ENCODE data around the gene TAS2R40.

The TAS2R40 gene

DNA sequence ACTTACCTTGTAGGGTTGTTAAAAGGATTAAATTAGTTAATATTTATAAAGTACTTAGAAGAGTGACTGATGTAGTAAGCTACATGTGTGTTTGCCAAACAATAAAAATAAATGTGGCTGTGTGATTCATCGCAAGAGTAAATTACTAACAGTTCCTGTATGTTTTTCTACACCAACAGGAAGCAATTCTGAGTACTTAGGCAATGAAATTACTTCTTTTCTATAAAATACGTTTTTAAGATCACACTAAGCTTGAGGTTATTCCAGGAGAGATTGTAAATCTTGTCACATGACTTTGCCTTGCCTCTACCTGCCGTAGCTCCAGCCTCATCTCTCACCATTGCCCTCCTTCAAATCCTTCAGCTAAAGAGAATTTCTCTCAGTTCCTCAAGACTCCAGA, 23.3 kb downstream of the TAS2R40 start:
- TF ChIP-seq, protein P1, sequence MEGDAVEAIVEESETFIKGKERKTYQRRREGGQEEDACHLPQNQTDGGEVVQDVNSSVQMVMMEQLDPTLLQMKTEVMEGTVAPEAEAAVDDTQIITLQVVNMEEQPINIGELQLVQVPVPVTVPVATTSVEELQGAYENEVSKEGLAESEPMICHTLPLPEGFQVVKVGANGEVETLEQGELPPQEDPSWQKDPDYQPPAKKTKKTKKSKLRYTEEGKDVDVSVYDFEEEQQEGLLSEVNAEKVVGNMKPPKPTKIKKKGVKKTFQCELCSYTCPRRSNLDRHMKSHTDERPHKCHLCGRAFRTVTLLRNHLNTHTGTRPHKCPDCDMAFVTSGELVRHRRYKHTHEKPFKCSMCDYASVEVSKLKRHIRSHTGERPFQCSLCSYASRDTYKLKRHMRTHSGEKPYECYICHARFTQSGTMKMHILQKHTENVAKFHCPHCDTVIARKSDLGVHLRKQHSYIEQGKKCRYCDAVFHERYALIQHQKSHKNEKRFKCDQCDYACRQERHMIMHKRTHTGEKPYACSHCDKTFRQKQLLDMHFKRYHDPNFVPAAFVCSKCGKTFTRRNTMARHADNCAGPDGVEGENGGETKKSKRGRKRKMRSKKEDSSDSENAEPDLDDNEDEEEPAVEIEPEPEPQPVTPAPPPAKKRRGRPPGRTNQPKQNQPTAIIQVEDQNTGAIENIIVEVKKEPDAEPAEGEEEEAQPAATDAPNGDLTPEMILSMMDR (IDR thresholded peaks at IDR 0.05; ENCODE audit: low read depth, low read length) = no peak
- no peak for DNase-seq
- Histone ChIP-seq H3K27me3 (ENCODE audit: insufficient read depth, low read depth, severe bottlenecking) (no peaks in the 10 kb centered on the region), H3K9me3 (ENCODE audit: severe bottlenecking) (peaks cover 4% of the 10 kb centered on the region), H3K4me3 (ENCODE audit: low read depth, low read length) (no peak overlapping the region), H3K27ac (no peak overlapping the region), H3K36me3 (no peaks in the 10 kb centered on the region)

DNA sequence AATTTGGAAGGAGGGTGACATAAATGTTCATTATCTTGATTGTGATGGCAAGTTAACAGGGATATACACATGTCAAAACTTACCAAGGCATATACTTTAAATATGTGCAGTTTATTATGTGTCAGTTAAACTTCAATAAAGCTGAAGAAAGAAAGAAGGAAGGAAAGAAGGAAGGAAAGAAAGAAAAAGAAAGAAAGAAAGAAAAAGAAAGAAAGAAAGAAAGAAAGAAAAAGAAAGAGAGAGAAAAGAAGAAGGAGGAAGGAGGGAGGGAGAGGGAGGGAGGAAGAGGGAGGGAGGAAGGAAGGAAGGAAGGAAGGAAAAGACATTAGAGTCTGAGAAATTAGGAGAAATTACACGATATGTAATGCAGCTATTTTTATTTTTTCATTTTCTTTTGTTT, 25.5 kb downstream of the TAS2R40 start:
- H3K9me3 ChIP-seq (ENCODE audit: severe bottlenecking) = peaks cover 4% of the 10 kb centered on the region
- no peak for DNase-seq
- no peaks in the 10 kb centered on the region for H3K27me3 ChIP-seq (ENCODE audit: insufficient read depth, low read depth, severe bottlenecking)
- H3K36me3 ChIP-seq = no peaks in the 10 kb centered on the region
- no peak overlapping the region for H3K27ac ChIP-seq
- TF ChIP-seq, protein P1 (IDR thresholded peaks at IDR 0.05; ENCODE audit: low read depth, low read length) = no peak
- H3K4me3 ChIP-seq (ENCODE audit: low read depth, low read length) = no peak overlapping the region

DNA sequence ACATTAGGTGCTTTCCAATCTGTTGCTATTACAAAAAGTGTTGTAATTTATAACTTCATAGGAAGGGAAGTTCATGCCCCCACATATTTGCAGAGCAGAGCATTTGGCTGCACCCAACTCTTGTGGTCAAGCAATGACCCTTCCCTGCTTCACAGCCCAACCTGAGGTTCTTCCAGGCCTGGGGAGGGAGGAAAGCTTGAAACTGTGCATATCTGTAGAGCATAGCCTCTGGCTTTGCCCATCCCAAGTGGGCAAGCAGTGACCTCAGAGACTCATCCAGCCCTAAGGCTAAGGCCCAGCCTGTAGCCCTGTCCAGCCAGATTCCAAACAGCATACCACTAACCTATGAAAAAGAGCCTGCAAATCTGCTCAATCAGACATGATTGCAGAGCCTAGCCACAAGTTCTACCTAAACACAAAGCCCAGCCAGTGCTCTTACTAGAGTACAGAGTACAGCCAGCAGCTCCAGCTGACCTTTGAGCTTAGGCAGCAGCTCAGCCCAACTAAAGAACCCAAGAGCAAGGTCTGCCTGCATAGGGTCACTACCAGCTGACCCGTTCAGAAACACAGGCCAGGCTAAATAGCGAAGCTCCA, 27.0 kb downstream of the TAS2R40 start:
- no peaks in the 10 kb centered on the region for H3K27me3 ChIP-seq (ENCODE audit: insufficient read depth, low read depth, severe bottlenecking)
- DNase-seq = no peak
- H3K4me3 ChIP-seq (ENCODE audit: low read depth, low read length) = no peak overlapping the region
- TF ChIP-seq, protein P1 (IDR thresholded peaks at IDR 0.05; ENCODE audit: low read depth, low read length) = no peak
- H3K27ac ChIP-seq = no peak overlapping the region
- no peaks in the 10 kb centered on the region for H3K36me3 ChIP-seq
- peaks cover 4% of the 10 kb centered on the region for H3K9me3 ChIP-seq (ENCODE audit: severe bottlenecking)

DNA sequence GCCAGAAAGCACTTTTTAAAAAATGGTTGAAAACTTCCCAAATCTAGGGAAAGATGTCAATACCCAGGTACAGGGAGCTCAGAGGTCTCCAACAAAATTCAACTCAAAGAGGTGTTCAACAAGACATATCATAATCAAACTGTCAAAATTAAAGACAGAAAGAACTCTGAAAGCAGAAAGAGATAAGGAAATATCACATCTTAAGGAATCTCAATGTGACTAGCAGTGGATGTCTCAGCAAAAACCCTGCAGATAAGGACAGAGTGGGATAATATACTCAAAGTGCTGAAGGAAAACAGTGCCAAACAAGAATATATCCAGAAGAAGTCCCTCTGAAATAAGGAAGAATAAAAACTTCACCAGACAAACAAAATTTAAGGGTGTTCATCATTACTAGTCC, 28.4 kb downstream of the TAS2R40 start:
- H3K36me3 ChIP-seq = no peaks in the 10 kb centered on the region
- no peak overlapping the region for H3K27ac ChIP-seq
- TF ChIP-seq, protein P1 (IDR thresholded peaks at IDR 0.05; ENCODE audit: low read depth, low read length) = no peak
- peaks cover 4% of the 10 kb centered on the region for H3K9me3 ChIP-seq (ENCODE audit: severe bottlenecking)
- no peak overlapping the region for H3K4me3 ChIP-seq (ENCODE audit: low read depth, low read length)
- H3K27me3 ChIP-seq (ENCODE audit: insufficient read depth, low read depth, severe bottlenecking) = no peaks in the 10 kb centered on the region
- no peak for DNase-seq

DNA sequence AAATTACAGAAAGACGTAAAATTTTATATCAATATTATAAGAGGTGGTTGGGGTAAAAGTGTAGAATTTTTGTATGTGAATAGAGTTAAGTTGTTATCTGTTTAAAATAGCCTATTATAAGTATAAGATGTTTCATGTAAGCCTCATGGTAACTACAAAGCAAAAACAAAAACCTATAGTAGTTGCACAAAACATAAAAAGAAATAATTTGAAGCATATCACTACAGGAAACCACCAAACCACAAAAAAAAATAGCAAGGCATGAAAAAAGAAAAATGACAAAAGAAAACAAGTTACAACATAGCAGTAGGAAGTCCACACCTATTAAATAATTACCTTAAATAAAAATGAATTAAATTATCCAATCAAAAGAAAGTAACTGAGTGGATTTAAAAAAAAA, 29.0 kb downstream of the TAS2R40 start:
- Histone ChIP-seq H3K27me3 (ENCODE audit: insufficient read depth, low read depth, severe bottlenecking) (no peaks in the 10 kb centered on the region), H3K27ac (no peak overlapping the region), H3K4me3 (ENCODE audit: low read depth, low read length) (no peak overlapping the region), H3K36me3 (no peaks in the 10 kb centered on the region), H3K9me3 (ENCODE audit: severe bottlenecking) (peaks cover 4% of the 10 kb centered on the region)
- TF ChIP-seq, protein P1 (IDR thresholded peaks at IDR 0.05; ENCODE audit: low read depth, low read length) = no peak
- no peak for DNase-seq

DNA sequence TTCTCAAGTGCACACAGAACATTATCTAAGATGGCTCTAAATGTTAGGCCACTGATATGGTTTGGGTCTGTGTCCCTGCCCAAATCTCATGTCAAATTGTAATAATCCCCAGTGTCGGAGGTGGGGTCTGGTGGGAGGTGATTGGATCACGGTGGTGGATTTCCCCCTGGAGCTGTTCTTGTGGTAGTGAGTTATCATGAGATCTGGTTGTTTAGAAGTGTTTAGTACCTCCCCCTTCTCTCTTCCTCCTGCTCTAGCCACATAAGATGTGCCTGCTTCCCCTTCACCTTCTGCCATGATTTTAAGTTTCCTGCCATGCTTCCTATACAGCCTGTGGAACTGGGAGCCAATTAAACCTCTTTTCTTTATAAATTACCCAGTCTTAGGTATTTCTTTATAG, 30.2 kb downstream of the TAS2R40 start:
- no peaks in the 10 kb centered on the region for H3K36me3 ChIP-seq
- H3K27ac ChIP-seq = no peak overlapping the region
- no peaks in the 10 kb centered on the region for H3K27me3 ChIP-seq (ENCODE audit: insufficient read depth, low read depth, severe bottlenecking)
- DNase-seq = no peak
- H3K9me3 ChIP-seq (ENCODE audit: severe bottlenecking) = peaks cover 4% of the 10 kb centered on the region
- TF ChIP-seq, protein P1 (IDR thresholded peaks at IDR 0.05; ENCODE audit: low read depth, low read length) = no peak
- H3K4me3 ChIP-seq (ENCODE audit: low read depth, low read length) = no peak overlapping the region

Measured in WERI-Rb-1 (cell line).